ENCODE measurements around the gene TTC9B.

TTC9B gene

GRCh38 chr19:40239415-40240226, 21.4 kb upstream of the TTC9B start:
- no peak overlapping the region for H3K4me3 ChIP-seq (ENCODE audit: control insufficient read depth, low read depth, low read length)
- no peak for TF ChIP-seq CTCF (conservative IDR thresholded peaks at IDR 0.05; ENCODE audit: control insufficient read depth, insufficient read depth, low read depth, low read length)
- DNase-seq (ENCODE audit: low read depth): no peak

GRCh38 chr19:40238775-40239174, 20.6 kb upstream of the TTC9B start:
- no peak for DNase-seq (ENCODE audit: low read depth)
- no peak overlapping the region for H3K4me3 ChIP-seq (ENCODE audit: control insufficient read depth, low read depth, low read length)
- TF ChIP-seq CTCF (conservative IDR thresholded peaks at IDR 0.05; ENCODE audit: control insufficient read depth, insufficient read depth, low read depth, low read length): no peak

- no peak overlapping the region for H3K4me3 ChIP-seq (ENCODE audit: control insufficient read depth, low read depth, low read length)
- no peak for TF ChIP-seq CTCF (conservative IDR thresholded peaks at IDR 0.05; ENCODE audit: control insufficient read depth, insufficient read depth, low read depth, low read length)
Observed at GRCh38 chr19:40237791-40238190, 19.6 kb upstream of the TTC9B start.

GRCh38 chr19:40236366-40236765, 18.2 kb upstream of the TTC9B start:
- no peak for DNase-seq (ENCODE audit: low read depth)
- no peak for TF ChIP-seq CTCF (conservative IDR thresholded peaks at IDR 0.05; ENCODE audit: control insufficient read depth, insufficient read depth, low read depth, low read length)
- H3K4me3 ChIP-seq (ENCODE audit: control insufficient read depth, low read depth, low read length): no peak overlapping the region

More at GRCh38 chr19:40237791-40238190, 19.6 kb upstream of the TTC9B start:
- DNase-seq (ENCODE audit: low read depth): no peak

- no peak overlapping the region for H3K4me3 ChIP-seq (ENCODE audit: control insufficient read depth, low read depth, low read length)
- TF ChIP-seq CTCF (conservative IDR thresholded peaks at IDR 0.05; ENCODE audit: control insufficient read depth, insufficient read depth, low read depth, low read length): no peak
- no peak for DNase-seq (ENCODE audit: low read depth)
Observed at GRCh38 chr19:40236026-40236355, 17.8 kb upstream of the TTC9B start.

GRCh38 chr19:40235238-40236025, 17.2 kb upstream of the TTC9B start:
- no peak for DNase-seq (ENCODE audit: low read depth)
- no peak overlapping the region for H3K4me3 ChIP-seq (ENCODE audit: control insufficient read depth, low read depth, low read length)
- TF ChIP-seq CTCF (conservative IDR thresholded peaks at IDR 0.05; ENCODE audit: control insufficient read depth, insufficient read depth, low read depth, low read length): no peak

Measured in fibroblast of mammary gland (primary cell).